HG02759 (cell line): ENCODE data around the gene ITGA5.

ENCODE experiments used
- ATAC-seq: cut with Tn5 transposase; IDR thresholded peaks from one replicate; pipeline ENCODE4 v1.9.1; 2021; ENCODE audit warnings: mild to moderate bottlenecking, moderate library complexity; ENCODE audit not compliant: unreplicated experiment

Gene ITGA5

DNA sequence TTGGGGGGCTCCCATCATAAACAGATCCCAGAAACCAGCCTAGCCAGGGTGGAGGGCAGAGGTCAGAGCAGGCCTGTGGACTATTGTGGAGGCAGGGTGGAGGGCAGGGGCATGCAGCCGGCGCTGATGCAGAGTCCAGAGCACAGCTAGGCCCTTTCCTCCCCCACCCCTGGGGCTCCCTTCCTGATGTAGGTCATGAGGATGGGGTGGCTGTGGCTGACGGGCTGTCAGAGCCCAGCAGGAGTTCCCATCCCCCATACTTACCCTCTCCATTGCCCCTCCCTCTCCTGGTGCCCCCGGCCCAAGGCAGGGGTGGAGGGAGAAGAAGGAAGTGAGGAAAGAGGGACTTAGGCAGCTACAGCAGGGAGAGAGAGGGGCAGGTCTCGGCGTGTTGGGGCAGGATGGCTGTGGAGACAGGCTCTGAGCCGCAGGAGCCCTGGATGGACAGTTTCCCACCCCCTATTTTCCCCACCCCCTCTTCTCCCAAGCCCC lies 28.8 kb downstream of the ITGA5 start:
- no peak for ATAC-seq

DNA sequence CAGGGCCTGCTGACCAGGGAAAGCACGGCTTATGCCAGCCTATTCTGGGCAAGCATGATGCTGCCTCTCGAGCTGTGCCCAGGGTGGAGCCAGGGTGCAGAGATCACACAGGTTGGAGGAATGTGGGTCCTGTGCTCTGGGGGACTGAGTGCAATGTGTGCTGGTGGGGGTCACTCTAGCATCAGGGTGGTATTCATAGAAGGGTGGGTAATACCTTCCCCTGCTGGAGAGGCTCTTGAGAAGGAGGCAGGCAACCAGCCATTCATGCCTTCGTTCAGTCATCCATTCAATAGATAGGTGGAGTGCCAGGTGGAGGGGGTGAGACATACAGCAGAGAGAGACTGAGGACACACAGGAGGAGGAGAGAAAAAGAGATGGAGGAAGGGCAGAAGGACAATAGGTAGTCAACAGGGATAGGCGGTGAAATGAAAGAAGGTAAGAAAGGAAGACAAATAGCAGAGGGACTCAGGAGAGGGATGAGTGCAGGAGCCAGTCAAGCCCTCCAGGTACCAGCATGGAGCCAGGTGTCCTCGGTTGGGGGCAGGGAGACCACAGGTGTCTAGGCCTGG lies 29.4 kb downstream of the ITGA5 start:
- ATAC-seq = no peak

DNA sequence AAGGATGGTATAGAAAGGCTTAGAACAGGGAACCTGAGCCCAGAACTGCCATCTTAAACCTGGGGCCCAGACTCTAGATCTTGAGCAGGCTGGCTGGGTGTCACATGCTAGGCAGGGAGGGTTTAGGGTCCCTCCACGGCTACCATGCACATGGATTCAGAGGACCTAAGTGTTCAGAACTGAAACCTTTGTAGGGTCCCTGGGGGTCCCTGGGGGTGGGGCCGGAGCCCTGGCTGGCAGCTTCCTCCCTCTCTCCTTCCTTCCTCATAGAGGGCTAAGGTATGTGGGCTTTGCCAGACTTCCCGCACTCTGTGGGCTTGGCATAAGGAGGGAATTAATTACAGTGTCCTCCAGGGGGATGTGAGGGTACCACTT lies 29.9 kb downstream of the ITGA5 start:
- no peak for ATAC-seq

DNA sequence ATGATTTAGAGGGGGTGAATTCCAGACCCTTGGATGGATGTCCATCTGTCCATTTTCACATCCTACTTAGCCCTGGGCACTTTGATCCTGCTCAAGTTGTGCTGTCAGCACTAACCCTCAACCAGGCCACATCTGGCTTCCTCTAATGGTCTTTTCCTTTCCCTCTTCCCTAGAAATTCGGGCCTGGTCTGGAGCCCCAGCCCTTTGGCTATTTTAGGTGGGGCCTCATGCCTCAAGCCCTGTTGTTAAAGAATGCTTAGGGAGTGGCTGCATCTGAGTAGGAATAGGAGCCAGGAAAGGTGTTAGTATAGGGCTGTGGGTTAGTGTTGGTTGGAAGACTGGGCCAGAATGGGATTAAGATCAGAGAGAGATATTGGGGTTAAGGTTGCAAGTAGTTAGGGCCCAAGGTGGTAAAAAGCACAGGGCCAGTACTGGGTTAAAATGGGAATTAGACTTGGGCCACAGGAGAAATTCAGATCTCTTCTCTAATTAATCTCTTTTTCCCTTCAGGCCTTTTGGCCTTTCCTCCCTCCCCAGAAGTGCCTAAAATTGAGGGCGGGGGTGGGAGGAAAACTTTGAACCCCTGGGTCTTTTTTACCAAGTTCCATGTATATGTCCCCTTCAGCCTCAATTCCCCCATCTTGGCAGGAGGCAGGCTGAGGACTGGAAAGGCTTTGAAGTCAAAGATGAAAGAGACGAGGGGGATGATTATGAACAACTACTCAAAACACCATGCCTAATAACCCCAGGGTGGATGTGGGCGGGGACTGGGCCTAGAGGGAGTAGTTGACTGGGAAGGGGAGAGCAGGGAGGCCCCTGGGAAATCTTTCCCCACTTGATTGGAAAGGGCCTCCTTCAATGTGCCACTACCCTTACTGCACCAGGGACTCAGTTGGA lies 30.6 kb downstream of the ITGA5 start:
- ATAC-seq = no peak

DNA sequence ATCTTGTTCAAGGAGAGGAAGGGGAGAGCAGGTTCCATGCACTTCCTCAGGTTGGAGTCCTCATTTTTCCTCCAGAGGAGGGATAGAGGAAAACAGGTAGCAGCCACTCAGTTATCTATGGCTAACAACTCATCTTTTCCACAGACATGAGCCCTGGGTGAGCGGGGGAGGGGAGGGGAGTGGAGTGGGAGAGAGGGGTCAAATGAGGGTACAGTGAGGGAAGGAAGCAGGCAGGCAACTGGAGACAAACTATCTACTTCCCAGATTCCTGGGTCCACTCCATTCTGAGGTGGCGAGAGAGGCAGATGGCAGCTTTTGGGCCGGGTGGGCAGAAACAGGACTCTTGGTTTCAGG lies 32.0 kb downstream of the ITGA5 start:
- ATAC-seq = no peak

DNA sequence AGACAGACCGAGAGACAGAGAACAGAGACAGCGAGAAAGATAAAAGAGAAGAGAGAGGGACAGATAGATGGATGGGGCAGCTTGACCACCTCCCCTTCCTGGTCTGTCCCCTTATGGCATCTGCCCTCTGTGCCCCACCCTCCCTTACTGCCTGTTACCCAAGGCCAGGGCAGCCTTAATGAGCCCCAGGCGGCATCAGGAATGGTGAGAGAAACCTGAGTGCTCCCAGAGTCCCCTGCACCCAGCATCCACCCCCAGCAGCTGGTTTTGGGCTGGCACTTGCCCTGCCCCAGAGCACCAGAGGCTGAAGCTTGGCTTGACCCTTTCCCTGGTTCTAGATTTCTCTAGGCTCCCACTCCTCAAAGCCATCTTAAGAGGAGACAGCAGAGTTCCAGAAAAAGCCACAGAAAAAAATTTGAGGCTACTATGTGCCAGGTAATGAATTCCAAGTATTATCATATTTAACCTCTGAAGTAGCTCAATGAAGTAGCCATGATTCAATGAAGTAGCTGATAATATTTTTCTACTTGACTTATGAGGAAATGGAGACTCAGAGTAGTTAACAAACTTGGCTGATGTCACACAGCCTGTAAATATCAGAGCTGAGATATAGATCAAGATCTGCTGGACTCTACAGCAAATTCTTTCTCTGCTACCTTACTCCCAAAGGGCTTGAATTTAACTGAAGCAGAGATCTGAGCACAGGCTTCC lies 32.5 kb downstream of the ITGA5 start:
- ATAC-seq = no peak

DNA sequence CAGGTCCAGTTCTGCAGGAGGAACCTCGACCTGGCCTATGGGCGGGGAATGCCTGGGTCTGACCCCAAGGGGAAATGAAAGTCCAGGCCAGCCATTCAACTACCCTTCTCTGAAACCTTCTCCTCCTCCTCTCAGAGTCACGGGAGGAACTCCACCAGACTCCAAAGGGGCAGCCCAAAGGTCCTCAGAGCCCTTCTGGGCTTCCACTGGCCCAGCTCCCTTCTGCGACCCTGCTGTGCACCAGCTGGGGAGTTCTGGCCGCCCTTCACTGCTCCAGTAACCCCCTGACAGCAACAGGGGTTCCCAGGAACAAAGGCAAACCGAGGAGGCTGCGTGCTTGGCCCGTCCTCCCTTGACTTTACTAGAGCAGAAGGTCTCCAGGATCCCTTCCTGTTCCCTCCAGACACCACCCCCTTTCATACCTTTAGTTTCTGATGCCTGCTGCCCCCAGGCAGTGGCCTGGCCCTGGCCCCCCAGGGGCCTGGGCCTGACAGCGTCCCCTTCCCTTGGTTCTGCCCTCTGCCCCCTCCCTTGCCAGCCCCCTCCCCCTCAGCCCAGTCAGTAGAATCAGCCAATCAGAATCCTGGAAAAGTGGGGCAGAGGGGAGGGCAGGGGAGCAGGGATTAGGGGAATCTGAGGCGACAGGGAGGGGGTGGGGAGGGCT lies 33.7 kb downstream of the ITGA5 start:
- ATAC-seq = peak; percentile 68

DNA sequence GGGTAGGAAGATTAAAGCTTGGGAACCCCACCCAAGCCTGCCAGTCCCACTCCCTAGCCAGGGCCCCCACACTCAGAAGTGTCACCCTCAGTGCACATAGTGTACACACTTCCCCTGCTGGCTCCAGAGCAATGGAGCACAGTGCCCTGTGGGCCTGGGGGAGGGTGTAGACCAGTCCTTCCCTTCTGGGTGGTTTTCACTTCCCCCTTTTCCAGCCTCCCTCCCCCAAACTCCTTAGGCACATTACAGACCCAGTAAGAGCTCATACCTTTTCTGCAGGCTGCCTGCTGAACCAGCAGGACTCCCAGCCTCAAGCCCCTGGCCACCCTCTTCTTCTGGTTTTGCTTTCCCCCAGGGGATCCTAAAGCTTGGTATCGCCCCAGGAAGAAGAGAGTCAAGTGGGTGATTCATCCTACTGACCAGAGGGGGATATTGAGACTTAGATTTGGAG lies 34.5 kb downstream of the ITGA5 start, which contains the start of gene ZNF385A:
Gene ZNF385A (minus strand): TSS at position 143 of the 451 bp plus-strand sequence. CDS start 219 bp downstream, outside the sequence.
- ATAC-seq = peak; percentile 41

DNA sequence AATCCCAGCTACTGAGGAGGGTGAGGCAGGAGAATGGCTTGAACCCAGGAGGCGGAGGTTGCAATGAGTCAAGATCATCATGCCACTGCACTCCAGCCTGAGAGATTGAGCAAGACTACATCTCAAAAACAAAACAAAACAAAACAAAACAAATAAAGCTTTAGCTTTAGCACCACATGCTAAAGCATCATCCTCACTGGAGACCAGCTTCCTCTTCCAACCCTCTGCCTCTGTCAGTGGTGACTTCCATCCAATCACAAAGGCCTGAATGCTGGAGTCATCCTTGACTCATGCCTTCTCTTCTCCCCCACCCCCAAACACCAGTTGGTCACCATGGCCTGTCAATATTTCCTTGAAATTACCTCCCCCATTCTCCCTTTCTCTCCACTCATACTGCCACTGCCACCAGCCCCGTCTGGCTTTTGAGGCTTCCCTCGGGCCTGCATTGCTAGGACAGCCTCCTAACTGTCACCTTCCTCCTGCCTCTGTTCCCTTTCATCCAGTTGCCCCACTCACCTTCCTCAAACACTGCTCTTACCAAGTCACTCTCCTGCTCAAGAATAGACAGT lies 35.9 kb downstream of the ITGA5 start:
- ATAC-seq = no peak

DNA sequence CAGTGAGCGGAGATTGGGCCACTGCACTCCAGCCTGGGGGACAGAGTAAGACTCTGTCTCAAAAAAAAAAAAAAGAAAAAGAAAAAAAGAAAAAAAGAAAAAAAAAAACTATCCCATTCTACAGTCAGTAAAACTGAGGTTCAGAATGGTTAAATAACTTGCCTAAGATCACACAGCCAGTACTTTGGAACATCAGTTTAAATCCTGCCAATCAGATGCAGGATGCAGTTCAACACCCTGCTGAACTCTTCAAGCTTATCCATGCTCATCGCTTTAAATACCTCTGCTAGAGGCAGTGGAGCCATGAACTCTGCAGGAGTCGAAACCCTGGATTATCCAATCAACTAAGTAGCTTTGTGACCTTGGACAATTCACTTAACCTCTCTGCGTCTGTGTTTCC lies 37.9 kb downstream of the ITGA5 start:
- no peak for ATAC-seq

DNA sequence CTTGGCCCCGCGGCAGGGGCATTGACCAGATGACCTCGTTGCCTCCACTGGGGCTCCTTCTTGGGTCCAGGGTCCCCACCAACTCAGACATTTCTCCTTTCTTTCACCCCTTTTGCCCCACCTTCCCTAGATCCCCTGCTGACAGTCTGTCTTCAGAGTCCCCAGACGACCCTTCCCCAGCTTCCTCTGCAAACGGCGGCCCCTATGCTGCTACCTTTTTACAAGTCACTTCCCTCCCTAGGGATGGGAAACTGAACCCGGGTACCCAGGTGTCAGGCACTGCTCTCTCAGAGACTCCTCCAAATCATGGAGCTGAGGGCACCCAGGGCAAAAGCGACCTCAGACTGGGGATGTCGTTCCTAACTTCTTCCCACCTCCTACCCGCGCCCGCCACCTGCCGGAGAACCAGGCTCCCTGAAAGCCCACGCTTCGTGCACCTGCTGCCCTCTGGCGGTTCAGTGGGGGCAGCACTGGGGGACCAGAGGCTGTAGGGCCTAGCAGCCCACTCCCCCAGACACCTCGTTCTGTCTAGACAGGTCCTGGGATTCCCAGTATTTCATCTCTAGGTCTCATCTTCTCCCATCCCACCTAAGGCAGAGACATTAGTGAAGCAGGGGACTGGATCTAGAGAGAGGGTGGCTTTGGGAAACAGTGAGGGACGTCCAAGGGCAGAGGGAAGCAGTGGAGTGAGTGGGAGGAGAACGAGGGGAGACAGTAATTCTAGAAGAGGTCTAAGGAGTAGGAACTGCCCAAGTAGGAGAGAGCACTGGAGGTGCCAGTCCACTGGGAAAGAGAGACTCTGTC lies 39.5 kb downstream of the ITGA5 start:
- peak; percentile 89 for ATAC-seq

DNA sequence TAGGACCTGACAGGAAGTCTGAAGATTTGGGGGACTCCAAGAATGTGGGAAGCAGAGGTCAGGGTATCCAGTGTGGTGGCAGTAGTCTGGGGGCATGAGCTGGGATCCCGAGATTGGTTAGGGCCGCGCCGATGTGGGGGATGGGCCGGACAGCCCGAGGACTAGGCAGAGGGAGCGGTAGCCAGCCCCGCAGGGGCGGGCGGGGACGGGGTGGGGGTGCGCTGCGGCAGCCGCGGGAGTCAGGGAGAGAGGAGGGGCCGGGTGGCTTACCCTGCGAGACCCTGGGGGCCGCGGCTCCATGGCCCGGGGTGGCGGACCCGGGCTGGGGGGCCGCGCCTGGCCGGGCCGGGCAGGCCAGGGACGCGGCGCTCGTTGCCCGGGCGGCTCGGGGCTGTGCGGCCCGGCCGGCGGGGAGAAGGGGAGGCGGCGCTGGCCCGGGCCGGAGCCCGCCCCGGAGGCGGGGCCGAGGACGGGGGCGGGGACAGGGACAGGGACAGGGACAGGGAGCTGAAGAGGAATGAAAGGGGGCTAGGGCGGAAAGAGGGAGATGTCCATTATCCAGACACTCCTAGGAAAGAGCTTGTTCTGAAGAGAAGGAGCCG lies 40.2 kb downstream of the ITGA5 start:
- ATAC-seq = no peak

DNA sequence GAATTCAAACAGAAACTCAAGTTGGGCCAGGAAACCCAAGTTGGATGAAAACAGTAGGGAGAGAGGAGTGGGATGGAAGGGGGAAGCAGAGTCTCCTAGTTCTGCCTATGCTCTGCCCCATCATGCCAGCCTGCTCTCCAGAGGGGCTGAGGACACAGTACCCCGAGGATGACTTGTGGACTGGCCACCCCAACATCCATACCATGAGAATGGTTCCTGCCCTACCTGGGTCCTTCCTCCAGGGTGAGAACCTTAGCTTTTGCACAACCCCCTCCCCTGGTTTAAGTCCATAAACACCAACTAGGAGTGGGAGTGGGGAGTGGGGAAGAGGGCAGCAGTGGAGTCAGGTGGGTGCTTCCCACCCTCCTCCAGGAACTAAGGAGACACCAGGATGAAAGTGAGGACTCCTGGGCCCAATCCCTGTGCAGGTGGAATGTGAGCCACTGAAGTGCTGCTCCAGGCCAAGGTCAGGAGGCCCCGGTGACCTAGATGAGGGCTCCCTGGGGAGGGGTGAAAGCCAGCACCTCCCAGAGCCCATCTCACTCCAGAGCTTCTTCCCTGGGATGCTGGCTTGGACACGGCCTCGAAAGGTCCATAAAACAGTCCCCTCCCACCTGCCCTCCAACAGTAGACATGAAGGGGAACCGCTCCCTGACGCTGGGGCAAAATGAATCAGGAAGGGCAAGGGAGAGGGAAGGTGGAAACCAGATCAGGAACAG lies 41.1 kb downstream of the ITGA5 start:
- no peak for ATAC-seq

DNA sequence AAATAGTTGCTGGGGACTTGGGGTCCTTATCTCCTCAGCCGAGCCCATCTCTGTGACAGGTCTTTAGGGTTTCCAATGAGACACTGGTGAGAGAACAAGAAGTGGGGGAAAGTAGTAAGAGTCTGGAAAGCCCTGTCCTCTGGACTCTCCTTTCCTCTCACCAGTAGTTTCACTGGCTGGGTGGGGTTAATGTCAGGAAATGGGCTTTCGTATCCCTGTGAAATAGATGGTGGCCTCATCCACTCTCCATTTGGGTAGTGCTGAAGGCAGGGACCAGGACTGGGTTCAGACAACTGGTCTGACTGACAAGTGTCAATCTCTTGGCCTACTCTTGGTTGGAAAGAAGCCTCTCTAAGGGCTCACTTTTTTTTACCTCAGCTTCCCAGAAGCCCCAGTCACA lies 42.1 kb downstream of the ITGA5 start:
- ATAC-seq = no peak

DNA sequence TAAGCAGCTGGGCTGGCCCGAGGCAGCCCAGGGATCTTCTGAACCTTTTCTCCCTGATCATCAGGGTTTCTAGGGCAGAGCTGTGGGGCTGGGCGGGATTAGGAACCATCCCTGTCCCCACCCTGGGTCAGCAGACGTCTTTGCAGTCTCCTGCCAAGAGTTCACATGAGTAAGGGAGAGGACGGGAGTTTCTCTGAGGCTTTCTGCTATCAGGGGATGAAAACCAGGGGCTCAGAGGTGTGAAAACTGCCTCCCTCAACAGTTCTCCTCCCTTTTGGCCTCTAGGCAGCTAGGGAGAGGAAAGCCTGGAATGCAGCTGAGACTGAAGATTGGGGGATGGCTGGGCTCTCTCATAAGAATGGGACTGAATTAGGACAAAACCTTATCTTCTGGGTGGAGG lies 42.5 kb downstream of the ITGA5 start:
- ATAC-seq = no peak

DNA sequence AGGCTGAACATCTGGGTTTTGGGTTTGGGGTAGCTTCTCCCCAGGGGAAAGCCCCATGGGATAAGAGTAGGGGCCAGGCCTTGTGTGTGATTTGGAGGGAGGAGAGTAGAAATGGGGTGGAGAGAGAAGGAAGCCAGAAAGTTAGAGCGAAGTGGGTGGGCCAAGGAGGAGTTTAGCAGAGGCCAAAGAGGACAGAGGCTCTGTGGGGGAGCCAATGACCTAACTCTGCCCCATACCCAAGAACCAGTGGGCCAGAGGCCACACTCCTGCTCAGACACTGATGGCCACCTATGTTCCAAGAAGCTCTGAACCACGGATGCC lies 43.8 kb downstream of the ITGA5 start:
- ATAC-seq = no peak

DNA sequence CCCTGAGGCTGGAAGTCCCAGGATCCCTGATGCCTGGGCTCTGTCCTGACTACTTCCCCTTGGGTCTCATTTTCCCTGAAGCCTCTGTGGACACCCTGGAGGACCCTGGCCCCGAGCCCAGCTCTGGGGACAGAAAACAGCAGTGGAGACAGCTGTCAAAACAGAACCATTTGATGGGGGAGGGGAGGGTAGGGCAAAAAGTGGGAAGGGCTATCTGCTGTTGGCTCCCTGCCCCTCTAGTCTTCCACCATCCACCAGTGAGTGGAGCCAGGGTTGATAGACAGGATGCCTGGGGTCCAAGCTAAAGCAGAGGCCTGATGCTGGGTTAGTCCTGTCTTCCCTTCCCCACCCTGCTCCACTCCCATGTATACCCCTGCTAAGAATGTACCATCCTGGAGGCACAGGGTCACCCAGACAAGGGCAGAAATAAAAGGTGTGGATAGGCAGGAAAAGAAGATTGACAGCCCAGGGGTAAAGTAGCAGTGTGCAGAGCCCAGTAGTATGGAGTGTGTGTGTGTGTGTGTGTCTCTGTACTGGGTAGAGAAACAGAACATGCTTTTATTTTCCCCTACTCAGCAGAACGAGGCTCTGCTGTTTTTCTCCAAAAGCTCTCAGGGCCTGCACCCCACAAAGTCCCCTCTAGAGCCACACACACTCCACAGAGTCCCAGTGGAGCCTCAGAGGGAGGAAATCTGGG lies 44.4 kb downstream of the ITGA5 start:
- ATAC-seq = no peak
